ENCODE data around the gene RAB9B. TPM values are rescaled to one million over a fixed set of nuclear protein-coding genes. Genes with fewer than 3 reads are reported as not detected.
A peak's percentile ranks its signal among the peaks of the same experiment; 100 is the strongest.

RAB9B gene
- total RNA-seq, 1 experiment from 2014 or later: 5.5 TPM

GRCh38 chrX:103811858-103812257, 20.2 kb downstream of the RAB9B start:
- peak; percentile 31 for DNase-seq (ENCODE audit: low read depth)

GRCh38 chrX:103806862-103807474, 25.1 kb downstream of the RAB9B start:
- DNase-seq (ENCODE audit: low read depth): no peak

- no peak for DNase-seq (ENCODE audit: low read depth)
These were observed 26.2 kb downstream of the RAB9B start for GRCh38 chrX:103805860-103806259.

DNA sequence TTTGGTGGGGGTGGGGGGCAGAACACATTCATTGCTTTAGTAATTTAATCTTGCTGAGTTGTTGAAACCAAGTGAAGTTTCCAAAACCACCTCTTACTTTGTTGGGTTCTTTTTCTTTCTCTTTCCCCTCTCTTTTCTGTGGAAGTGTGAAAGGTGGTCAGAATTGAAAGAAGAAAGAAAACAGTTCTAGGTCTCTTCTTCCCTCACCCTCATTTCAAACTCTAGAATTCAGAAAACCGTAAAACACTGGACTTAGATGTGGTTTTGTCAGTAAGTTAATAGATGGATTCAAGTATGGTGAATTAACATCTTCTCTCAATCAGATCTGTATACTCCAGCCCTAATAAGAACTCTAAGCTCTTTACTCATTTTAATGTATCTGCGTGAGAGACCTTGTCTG, 31.7 kb downstream of the RAB9B start:
- no peak for DNase-seq (ENCODE audit: low read depth)

DNA sequence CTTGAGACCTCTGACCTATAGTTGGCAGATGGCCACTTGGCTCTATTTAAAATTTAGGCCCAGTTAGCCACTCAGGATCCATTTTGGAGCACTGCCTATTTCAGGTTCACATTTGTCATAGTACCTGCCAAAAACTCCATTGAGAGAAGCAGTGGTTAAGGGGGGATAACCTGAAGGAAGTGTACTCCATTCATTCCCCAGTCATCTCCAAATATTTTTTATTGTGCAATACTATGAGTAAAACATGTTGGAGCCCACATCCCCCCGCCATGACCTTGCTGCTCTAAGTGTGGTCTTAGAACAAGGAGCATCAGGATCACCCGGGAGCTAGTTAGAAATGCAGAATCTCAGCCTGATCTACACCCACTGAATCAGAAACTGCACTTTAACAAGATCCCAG, 34.4 kb downstream of the RAB9B start:
- peak; percentile 13 for DNase-seq (ENCODE audit: low read depth)

- DNase-seq (ENCODE audit: low read depth): no peak
These were observed 37.9 kb downstream of the RAB9B start for GRCh38 chrX:103794119-103794518.

DNA sequence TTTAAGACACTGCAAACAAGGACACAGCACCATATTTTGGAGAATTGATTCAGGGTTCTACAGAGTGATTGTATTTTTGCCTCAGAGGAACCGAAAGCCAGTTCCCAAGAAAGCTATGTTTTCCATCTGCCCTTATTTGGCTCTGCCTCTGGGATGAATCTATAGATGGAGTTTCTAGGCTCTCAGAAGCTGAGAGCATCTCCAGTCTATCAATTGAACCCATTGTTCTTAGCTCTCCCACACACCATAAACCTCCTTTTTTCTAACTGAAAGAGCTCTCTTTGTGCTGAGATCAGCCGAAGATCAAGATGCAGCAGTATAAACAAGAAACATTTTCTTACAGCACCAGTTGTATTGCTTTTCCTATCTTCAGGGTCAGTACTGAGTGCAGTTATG, 38.5 kb downstream of the RAB9B start:
- no peak for DNase-seq (ENCODE audit: low read depth)

DNA sequence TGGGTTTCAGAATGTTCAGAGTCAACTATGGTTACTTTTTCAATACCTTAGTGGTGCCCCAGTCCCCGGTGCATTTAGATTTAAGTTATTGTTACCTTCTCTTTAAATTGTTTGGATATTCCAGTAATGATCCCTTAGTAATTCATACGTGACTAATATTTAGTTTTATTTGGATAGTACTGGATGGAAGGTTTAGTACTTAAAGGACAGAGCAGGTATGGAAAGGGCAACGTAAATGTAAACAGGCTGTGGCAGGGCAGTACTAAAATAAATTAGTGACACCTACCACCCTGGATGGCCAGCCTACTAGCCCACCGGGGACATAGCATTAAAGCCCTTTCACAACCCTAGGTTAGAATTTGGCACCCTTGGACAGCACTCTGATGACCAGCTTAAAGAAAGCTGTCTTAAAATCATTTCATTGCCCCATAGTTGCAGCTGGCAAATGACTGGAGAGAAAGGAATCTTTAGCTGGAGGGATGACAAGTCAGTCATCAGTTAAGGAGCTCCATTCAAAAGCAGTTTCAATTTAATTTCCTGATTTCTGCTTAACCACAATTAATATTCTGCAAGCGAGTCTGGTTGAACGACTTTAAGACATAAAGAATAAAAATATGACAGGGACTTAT, 39.0 kb downstream of the RAB9B start:
- DNase-seq (ENCODE audit: low read depth): peak; percentile 76

DNA sequence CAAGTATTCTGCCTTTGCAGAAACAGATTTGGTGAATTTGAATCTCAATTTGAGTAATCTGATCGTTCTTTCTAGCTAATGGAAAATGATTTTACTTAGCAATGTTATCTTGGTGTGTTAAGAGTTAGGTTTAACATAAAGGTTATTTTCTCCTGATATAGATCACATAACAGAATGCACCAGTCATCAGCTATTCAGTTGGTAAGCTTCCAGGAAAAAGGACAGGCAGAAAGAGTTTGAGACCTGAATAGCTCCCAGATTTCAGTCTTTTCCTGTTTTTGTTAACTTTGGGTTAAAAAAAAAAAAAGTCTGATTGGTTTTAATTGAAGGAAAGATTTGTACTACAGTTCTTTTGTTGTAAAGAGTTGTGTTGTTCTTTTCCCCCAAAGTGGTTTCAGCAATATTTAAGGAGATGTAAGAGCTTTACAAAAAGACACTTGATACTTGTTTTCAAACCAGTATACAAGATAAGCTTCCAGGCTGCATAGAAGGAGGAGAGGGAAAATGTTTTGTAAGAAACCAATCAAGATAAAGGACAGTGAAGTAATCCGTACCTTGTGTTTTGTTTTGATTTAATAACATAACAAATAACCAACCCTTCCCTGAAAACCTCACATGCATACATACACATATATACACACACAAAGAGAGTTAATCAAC, 40.1 kb downstream of the RAB9B start:
- DNase-seq (ENCODE audit: low read depth): peak; percentile 23

DNA sequence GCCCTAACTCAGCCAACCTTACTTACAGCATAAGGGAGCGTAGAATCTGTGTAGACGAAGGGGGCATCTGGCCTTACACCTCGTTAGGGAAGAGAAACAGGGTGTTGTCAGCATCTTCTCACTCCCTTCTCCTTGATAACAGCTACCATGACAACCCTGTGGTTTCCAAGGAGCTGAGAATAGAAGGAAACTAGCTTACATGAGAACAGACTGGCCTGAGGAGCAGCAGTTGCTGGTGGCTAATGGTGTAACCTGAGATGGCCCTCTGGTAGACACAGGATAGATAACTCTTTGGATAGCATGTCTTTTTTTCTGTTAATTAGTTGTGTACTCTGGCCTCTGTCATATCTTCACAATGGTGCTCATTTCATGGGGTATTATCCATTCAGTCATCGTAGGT, 40.8 kb downstream of the RAB9B start:
- DNase-seq (ENCODE audit: low read depth): peak; percentile 26

GRCh38 chrX:103789004-103789403, 43.1 kb downstream of the RAB9B start:
- DNase-seq (ENCODE audit: low read depth): no peak

DNA sequence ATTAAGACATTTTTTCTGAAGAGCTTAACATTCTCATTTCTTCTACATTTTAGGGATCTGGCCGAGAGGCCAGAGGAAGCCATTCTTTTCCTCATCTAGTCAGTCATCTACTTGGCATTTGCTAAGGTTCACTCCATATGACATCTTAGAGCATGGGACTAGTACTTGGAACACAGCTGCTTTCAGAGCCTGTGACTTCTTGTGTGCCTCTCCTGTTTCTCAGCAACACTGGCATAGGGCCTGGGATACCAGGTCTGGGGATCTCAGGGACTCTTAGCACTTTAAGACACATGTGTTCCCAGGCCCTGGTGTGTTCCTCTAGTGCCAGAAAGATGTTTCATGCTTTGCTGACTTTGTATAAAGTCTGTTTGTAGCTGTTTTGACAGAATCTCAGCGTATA, 48.1 kb downstream of the RAB9B start:
- DNase-seq (ENCODE audit: low read depth): no peak

DNA sequence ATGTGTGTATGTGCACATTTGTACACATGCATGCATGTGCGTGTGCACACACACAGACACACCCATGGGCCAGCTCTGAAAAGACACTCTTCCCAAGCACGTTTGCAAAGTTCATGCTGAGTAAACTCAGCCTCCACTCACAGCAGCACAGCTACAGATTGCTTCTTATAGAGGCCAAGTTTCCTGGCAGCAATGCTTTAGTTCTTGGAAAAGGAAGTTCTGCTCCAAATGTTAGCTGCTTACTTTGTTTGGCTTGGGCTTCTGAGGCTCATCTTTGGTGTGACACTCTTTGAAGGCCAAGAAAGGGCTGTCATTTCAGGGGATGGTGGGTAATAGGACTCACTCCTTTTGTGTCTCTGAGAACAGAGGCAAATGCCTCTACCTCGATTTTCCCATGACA, 48.9 kb downstream of the RAB9B start:
- no peak for DNase-seq (ENCODE audit: low read depth)

GRCh38 chrX:103782640-103783039, 49.4 kb downstream of the RAB9B start:
- DNase-seq (ENCODE audit: low read depth): no peak

GRCh38 chrX:103781706-103782105, 50.4 kb downstream of the RAB9B start:
- no peak for DNase-seq (ENCODE audit: low read depth)

GRCh38 chrX:103781062-103781402, 51.0 kb downstream of the RAB9B start:
- DNase-seq (ENCODE audit: low read depth): no peak

DNA sequence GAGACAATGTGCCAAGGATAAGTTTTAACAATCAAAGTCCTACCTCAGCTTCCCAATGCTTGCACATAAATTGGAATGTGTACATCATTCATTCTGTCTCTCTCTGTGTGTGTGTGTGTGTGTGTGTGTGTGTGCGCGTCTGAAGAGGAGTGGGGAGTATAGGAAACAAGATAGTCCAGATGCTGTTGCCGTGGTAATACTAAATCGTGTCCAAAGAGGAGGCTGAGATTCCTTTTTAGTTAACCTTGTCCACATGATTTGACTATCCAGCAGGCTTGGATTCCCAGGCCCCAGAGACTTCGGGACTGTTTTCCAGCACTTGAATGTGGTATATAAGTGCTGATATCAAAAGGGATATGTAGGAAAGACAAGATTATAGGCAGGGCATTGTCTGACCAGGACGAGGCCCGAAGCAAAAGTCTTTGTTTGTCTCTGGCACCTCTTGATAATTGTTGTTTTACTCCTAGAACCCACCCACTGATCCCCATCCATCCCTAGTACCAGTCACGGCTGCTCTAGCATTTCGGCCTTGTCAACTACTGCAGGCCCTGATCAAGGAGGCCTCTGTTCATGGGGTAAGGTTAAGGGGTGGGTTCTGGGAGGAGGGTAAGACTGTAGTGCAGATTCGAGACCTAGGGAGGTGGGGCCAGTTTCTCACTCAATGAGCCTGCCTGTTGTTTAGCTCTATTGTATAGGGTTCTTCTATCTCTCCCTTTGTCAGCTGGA, 51.6 kb downstream of the RAB9B start:
- DNase-seq (ENCODE audit: low read depth): no peak

DNA sequence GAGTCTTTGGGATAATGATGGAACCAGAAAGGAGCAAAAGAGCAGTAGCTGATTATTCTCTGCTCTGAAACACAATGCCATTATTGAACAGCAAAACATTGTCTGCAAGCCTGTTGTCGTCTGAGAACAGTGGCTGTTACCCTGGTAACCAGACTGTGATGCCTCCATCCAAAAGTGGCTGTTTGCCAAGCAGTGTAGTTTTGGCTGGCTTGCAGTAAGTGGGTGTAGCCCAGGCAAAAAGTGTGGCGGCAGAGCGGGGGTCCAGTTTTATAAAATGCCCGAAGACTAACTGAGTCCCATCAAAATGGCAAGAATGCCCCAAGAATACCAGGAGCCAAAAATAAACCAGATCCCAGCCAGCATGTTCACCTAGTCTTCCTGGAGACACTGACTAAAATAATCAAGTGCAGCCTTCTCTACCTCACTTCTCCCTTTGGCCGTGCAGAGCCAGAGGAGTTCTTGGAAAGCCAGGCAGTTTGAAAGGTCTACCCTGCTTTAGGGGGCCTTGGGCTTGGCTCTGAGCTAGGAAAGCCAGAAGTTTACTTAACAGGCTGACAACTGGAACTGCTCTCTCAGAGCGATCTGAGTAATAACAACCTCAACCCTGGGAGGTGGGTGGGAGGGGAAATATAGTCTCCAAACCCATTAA, 52.8 kb downstream of the RAB9B start:
- peak; percentile 16 for DNase-seq (ENCODE audit: low read depth)

DNA sequence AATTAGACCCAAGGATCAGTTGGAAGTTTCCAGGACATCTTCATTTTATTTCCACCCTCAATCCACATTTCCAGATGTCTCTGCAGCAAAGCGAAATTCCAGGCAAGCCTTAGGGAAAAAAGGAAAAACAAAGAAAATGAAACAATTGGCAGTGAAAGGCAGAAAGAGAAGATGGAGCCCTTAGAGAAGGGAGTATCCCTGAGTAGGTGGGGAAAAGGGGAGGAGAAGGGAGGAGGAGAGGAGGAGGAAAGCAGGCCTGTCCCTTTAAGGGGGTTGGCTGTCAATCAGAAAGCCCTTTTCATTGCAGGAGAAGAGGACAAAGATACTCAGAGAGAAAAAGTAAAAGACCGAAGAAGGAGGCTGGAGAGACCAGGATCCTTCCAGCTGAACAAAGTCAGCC, 55.5 kb downstream of the RAB9B start, which contains the start of gene PLP1:
Gene PLP1 (plus strand): TSS at position 295 of the 400 bp plus-strand sequence. CDS start 156 bp downstream, outside the sequence.
- DNase-seq (ENCODE audit: low read depth): no peak

DNA sequence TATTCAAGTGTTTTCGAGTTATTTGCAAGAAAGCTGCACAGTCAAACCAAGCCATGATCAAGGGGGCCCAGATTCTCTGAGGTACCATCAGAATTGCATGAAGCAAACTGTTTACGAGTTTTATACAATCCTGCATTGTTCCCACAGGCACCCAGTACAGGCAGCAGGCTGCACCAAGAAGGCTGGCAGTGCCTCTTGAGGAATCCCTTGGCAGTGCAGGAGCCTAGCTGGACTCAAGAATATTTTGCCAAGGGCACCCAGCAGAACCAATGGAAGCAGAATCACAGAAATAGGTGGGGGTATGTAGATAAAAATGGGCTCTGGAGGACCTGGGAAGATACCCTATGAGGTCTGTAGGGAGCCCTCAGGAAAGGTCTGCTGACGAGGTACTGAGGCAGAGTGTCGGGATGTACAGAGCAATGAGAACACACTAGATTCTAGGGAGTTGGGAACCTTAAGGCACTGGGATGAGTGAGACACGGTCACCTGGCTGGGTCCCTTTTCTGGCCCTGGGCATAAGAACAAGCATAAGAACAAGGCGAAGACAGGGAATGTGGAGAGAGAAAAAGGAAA, 57.9 kb downstream of the RAB9B start:
- DNase-seq (ENCODE audit: low read depth): peak; percentile 54

- no peak for DNase-seq (ENCODE audit: low read depth)
These were observed 58.6 kb downstream of the RAB9B start for GRCh38 chrX:103773445-103773844.

All from M059J (cell line).